ENCODE measurements around the gene ADGRB3.

DNA sequence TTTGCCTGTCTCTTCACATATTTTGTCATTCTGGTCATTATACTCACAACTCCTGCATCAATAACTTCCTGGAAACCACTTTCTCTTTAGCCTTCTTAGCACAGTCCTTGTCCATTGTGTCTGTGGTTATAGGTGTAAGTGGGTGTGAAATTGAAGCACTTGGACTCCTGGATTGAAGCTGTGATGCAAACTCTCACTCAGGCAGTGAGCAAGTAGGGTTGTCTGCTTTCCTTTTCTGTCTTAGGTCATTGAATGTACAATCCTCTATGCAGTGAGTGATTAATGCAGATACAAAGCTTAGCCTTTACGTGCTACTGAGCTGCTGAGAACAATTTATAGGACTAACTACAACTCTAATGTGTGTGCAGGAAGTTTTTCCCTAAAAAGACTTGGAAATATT, 54.8 kb downstream of the ADGRB3 start:
- no peak for TF ChIP-seq HNF4A (conservative IDR thresholded peaks at IDR 0.05)
- TF ChIP-seq, protein P1, sequence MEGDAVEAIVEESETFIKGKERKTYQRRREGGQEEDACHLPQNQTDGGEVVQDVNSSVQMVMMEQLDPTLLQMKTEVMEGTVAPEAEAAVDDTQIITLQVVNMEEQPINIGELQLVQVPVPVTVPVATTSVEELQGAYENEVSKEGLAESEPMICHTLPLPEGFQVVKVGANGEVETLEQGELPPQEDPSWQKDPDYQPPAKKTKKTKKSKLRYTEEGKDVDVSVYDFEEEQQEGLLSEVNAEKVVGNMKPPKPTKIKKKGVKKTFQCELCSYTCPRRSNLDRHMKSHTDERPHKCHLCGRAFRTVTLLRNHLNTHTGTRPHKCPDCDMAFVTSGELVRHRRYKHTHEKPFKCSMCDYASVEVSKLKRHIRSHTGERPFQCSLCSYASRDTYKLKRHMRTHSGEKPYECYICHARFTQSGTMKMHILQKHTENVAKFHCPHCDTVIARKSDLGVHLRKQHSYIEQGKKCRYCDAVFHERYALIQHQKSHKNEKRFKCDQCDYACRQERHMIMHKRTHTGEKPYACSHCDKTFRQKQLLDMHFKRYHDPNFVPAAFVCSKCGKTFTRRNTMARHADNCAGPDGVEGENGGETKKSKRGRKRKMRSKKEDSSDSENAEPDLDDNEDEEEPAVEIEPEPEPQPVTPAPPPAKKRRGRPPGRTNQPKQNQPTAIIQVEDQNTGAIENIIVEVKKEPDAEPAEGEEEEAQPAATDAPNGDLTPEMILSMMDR (IDR thresholded peaks at IDR 0.05; ENCODE audit: low read depth, low read length, missing input control): no peak
- no peak for TF ChIP-seq GABPA (IDR thresholded peaks at IDR 0.05 in 1 of 2, conservative IDR thresholded peaks at IDR 0.05 in 1 of 2)
